Fibroblast of mammary gland (primary cell): ENCODE data around the gene GYG2.

ENCODE experiments used
- DNase-seq: peaks from one replicate; pipeline ENCODE4 v3.0.0-alpha.2; 2010; ENCODE audit warnings: low read depth
- H3K4me3 ChIP-seq: 2 replicates; pipeline ENCODE4 v1.5.1; 2011; ENCODE audit warnings: low read depth, mild to moderate bottlenecking, low read length, moderate library complexity; ENCODE audit not compliant: control insufficient read depth
- CTCF ChIP-seq: conservative IDR thresholded peaks from 2 replicates; pipeline ENCODE4 v1.5.1; 2011; ENCODE audit warnings: low read depth, low read length, inconsistent platforms; ENCODE audit not compliant: control insufficient read depth, insufficient read depth

GYG2 gene

DNA sequence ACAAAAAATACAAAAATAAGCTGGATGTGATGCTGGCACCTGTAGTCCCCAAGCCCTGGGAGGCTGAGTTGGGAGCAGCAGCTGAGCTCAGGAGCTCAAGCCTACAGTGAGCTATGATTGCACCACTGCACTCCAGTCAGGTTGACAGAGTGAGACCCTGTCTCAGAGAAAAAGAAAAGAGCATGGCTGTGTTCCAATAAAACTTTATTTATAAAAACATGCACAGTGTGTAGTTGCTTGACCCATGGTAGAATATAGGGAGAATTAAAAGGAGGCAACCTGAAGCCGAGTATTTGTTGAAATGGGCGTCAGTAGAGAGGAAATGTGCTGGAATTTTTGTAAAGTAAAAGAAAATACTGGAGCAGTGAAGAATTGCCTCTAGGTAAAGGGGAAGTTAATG is 27.0 kb downstream of the GYG2 start:
- TF ChIP-seq CTCF = no peak

DNA sequence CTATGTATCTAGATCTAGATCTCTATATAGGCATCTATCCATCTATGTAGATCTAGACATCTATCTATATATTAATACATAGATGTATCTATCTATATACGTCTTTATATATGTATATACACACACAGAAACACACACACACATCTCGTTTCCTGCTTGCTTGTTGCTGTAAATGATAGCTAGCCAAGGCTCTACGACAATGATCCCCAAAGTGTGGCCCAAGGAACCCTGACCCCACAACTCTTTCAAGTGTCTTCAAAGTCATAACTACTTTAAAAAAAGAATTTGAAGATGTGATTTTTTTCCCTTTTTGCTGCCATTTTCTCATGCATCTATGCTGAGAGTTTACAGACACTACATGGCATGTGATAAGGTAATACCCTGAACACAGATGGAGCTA is 28.8 kb downstream of the GYG2 start:
- no peak overlapping the region for H3K4me3 ChIP-seq
- no peak for DNase-seq
- TF ChIP-seq CTCF = no peak

More for the DNA sequence above, 27.0 kb downstream of the GYG2 start:
- H3K4me3 ChIP-seq = no peak overlapping the region
- DNase-seq = no peak

DNA sequence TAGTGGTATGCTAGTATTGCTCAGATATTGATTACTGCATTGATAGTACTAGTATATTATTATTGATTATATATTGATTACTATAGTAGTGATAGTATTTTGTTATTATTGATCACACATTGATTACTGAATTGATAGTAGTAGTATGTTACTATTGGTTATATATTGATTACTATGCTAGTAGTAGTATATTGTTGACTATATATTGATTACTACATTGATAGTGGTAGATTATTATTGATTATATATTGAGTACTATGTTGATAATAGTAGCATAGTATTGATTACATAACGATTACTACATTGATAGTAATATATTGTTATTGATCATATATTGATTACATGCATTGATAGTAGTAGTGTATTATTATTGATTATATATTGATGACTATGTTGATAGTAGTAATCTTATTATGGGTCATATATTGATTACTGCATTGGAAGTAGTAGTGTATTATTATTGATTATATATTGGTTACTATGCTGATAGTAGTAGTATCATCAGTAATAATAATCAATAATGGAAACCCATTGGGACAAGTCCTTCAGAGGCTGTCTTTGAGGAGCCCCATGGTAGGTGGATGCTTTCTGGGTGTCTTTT is 30.6 kb downstream of the GYG2 start:
- no peak for DNase-seq
- no peak for TF ChIP-seq CTCF
- H3K4me3 ChIP-seq = no peak overlapping the region

DNA sequence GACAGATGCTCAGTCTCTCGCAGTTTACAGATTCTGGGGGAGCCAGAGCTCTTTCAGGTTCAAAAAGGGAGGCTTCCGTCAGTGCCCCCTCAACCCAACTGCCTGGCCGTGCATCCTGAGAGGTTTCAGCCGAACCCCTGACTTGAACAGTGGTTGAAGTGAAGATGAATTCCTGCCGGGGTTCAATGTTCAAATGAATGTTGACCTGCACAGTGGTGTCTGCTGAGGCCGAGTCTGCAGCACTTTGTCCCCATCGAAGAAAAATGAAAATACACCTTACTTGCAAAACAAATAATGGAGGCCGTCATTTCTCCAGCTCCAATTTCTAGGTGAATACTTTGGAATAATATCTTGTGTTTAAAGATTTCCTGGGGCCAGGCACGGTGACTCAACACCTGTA is 33.7 kb downstream of the GYG2 start:
- DNase-seq = no peak
- H3K4me3 ChIP-seq = no peak overlapping the region
- TF ChIP-seq CTCF = no peak

- DNase-seq = no peak
- H3K4me3 ChIP-seq = no peak overlapping the region
- TF ChIP-seq CTCF = no peak
These were observed 34.9 kb downstream of the GYG2 start for GRCh38 chrX:2863646-2864045.

- no peak overlapping the region for H3K4me3 ChIP-seq
- TF ChIP-seq CTCF = no peak
- DNase-seq = no peak
These were observed 38.5 kb downstream of the GYG2 start for GRCh38 chrX:2867206-2867605.

- no peak for DNase-seq
- no peak for TF ChIP-seq CTCF
- H3K4me3 ChIP-seq = no peak overlapping the region
These were observed 41.9 kb downstream of the GYG2 start for GRCh38 chrX:2870650-2871049.
